ACC112 (cell line): ENCODE results near the gene PDE8A.

Experiments
- H2AFZ ChIP-seq: fragments of 200-600 bp; sonication (generic); one replicate; pipeline ENCODE4 v1.6.0; 2017; ENCODE audit warnings: antibody characterized with exemption, low read length; ENCODE audit not compliant: unreplicated experiment
- H3K27ac ChIP-seq: fragments of 200-600 bp; sonication (generic); 2 replicates; pipeline ENCODE4 v1.5.1; 2014; ENCODE audit warnings: low read depth, mild to moderate bottlenecking, antibody characterized with exemption, low read length, moderate library complexity
- H3K27me3 ChIP-seq: fragments of 200-600 bp; sonication (generic); 2 replicates; pipeline ENCODE4 v1.6.1; 2014; ENCODE audit warnings: mild to moderate bottlenecking, antibody characterized with exemption, low read length, moderate library complexity, mixed read lengths; ENCODE audit not compliant: insufficient read depth
- H3K36me3 ChIP-seq: fragments of 200-600 bp; sonication (generic); 2 replicates; pipeline ENCODE4 v1.6.1; 2016; ENCODE audit warnings: mild to moderate bottlenecking, antibody characterized with exemption, low read length, moderate library complexity, mixed read lengths; ENCODE audit not compliant: insufficient read depth
- H3K4me1 ChIP-seq: fragments of 200-600 bp; sonication (generic); one replicate; pipeline ENCODE4 v1.6.1; 2016; ENCODE audit warnings: low read length, mixed read lengths; ENCODE audit not compliant: insufficient read depth, unreplicated experiment, control insufficient read depth
- H3K4me3 ChIP-seq: fragments of 200-600 bp; sonication (generic); 2 replicates; pipeline ENCODE4 v1.5.1; 2014; ENCODE audit warnings: mild to moderate bottlenecking, low read depth, low read length
- H3K79me2 ChIP-seq: fragments of 200-600 bp; sonication (generic); one replicate; pipeline ENCODE4 v1.6.0; 2016; ENCODE audit warnings: low read length; ENCODE audit not compliant: control insufficient read depth, unreplicated experiment, insufficient read depth

PDE8A gene

GRCh38 chr15:85059734-85060133, 78.1 kb downstream of the PDE8A start:
- Histone ChIP-seq H3K27me3 (no peaks in the 10 kb centered on the region), H3K4me3 (no peak overlapping the region), H3K36me3 (no peaks in the 10 kb centered on the region; the same call in 1 of the 2 replicates), H2AFZ (no peak overlapping the region), H3K4me1 (no peaks in the 10 kb centered on the region), H3K79me2 (peaks cover 24% of the 10 kb centered on the region), H3K27ac (no peak overlapping the region)

GRCh38 chr15:85062560-85062959, 80.9 kb downstream of the PDE8A start:
- H3K36me3 ChIP-seq = no peaks in the 10 kb centered on the region; the same call in 1 of the 2 replicates
- peaks cover 24% of the 10 kb centered on the region for H3K79me2 ChIP-seq
- no peaks in the 10 kb centered on the region for H3K27me3 ChIP-seq
- H3K27ac ChIP-seq = no peak overlapping the region
- no peak overlapping the region for H2AFZ ChIP-seq
- no peaks in the 10 kb centered on the region for H3K4me1 ChIP-seq
- H3K4me3 ChIP-seq = no peak overlapping the region

GRCh38 chr15:85063088-85063487, 81.4 kb downstream of the PDE8A start:
- no peaks in the 10 kb centered on the region for H3K4me1 ChIP-seq
- no peak overlapping the region for H2AFZ ChIP-seq
- H3K27me3 ChIP-seq = no peaks in the 10 kb centered on the region
- H3K27ac ChIP-seq = no peak overlapping the region
- no peak overlapping the region for H3K4me3 ChIP-seq
- no peaks in the 10 kb centered on the region for H3K36me3 ChIP-seq
- peaks cover 19% of the 10 kb centered on the region for H3K79me2 ChIP-seq

- no peaks in the 10 kb centered on the region for H3K36me3 ChIP-seq
- no peak overlapping the region for H2AFZ ChIP-seq
- H3K79me2 ChIP-seq = peaks cover 15% of the 10 kb centered on the region
- H3K4me1 ChIP-seq = no peaks in the 10 kb centered on the region
- H3K27me3 ChIP-seq = no peaks in the 10 kb centered on the region
- H3K4me3 ChIP-seq = no peak overlapping the region
- no peak overlapping the region for H3K27ac ChIP-seq
Measured at GRCh38 chr15:85063522-85064079, 81.9 kb downstream of the PDE8A start.

- no peak overlapping the region for H3K27ac ChIP-seq
- peaks cover 12% of the 10 kb centered on the region for H3K79me2 ChIP-seq
- H3K36me3 ChIP-seq = no peaks in the 10 kb centered on the region
- no peak overlapping the region for H3K4me3 ChIP-seq
- no peaks in the 10 kb centered on the region for H3K27me3 ChIP-seq
- H2AFZ ChIP-seq = no peak overlapping the region
- H3K4me1 ChIP-seq = no peaks in the 10 kb centered on the region
Measured at GRCh38 chr15:85064710-85065109, 83.1 kb downstream of the PDE8A start.

- no peaks in the 10 kb centered on the region for H3K79me2 ChIP-seq
Measured at GRCh38 chr15:85071061-85071460, 89.4 kb downstream of the PDE8A start.

GRCh38 chr15:85071504-85071903, 89.8 kb downstream of the PDE8A start:
- Histone ChIP-seq H3K79me2 (no peaks in the 10 kb centered on the region), H3K27me3 (no peaks in the 10 kb centered on the region), H3K36me3 (no peaks in the 10 kb centered on the region), H3K27ac (no peak overlapping the region), H3K4me1 (no peaks in the 10 kb centered on the region), H2AFZ (no peak overlapping the region), H3K4me3 (no peak overlapping the region)

More at GRCh38 chr15:85071061-85071460, 89.4 kb downstream of the PDE8A start:
- Histone ChIP-seq H2AFZ (no peak overlapping the region), H3K27me3 (no peaks in the 10 kb centered on the region), H3K4me3 (no peak overlapping the region), H3K27ac (no peak overlapping the region), H3K4me1 (no peaks in the 10 kb centered on the region), H3K36me3 (no peaks in the 10 kb centered on the region)

GRCh38 chr15:85072917-85073316, 91.3 kb downstream of the PDE8A start:
- H3K36me3 ChIP-seq = no peaks in the 10 kb centered on the region
- no peaks in the 10 kb centered on the region for H3K79me2 ChIP-seq
- no peak overlapping the region for H3K27ac ChIP-seq
- H3K27me3 ChIP-seq = no peaks in the 10 kb centered on the region
- H2AFZ ChIP-seq = no peak overlapping the region
- H3K4me3 ChIP-seq = no peak overlapping the region
- no peaks in the 10 kb centered on the region for H3K4me1 ChIP-seq

- Histone ChIP-seq H3K27ac (no peak overlapping the region), H3K4me3 (no peak overlapping the region), H3K79me2 (no peaks in the 10 kb centered on the region), H3K36me3 (no peaks in the 10 kb centered on the region), H2AFZ (no peak overlapping the region), H3K4me1 (no peaks in the 10 kb centered on the region), H3K27me3 (no peaks in the 10 kb centered on the region)
Measured at GRCh38 chr15:85073556-85074194, 92.0 kb downstream of the PDE8A start.

GRCh38 chr15:85086855-85087254, 105.2 kb downstream of the PDE8A start:
- Histone ChIP-seq H3K27me3 (no peaks in the 10 kb centered on the region), H3K4me1 (no peaks in the 10 kb centered on the region), H2AFZ (no peak overlapping the region), H3K27ac (no peak overlapping the region), H3K79me2 (no peaks in the 10 kb centered on the region), H3K36me3 (no peaks in the 10 kb centered on the region; the same call in 1 of the 2 replicates), H3K4me3 (no peak overlapping the region)

GRCh38 chr15:85088300-85088699, 106.6 kb downstream of the PDE8A start:
- Histone ChIP-seq H3K4me1 (no peaks in the 10 kb centered on the region), H3K27ac (no peak overlapping the region), H3K27me3 (no peaks in the 10 kb centered on the region), H3K36me3 (peaks cover 6% of the 10 kb centered on the region; the same call in 1 of the 2 replicates), H3K79me2 (no peaks in the 10 kb centered on the region), H3K4me3 (no peak overlapping the region), H2AFZ (no peak overlapping the region)
